ENCODE measurements around the gene SLC17A5.

GRCh38 chr6:73614802-73615201 is 39.0 kb downstream of the SLC17A5 start:
- TF ChIP-seq, protein P1, sequence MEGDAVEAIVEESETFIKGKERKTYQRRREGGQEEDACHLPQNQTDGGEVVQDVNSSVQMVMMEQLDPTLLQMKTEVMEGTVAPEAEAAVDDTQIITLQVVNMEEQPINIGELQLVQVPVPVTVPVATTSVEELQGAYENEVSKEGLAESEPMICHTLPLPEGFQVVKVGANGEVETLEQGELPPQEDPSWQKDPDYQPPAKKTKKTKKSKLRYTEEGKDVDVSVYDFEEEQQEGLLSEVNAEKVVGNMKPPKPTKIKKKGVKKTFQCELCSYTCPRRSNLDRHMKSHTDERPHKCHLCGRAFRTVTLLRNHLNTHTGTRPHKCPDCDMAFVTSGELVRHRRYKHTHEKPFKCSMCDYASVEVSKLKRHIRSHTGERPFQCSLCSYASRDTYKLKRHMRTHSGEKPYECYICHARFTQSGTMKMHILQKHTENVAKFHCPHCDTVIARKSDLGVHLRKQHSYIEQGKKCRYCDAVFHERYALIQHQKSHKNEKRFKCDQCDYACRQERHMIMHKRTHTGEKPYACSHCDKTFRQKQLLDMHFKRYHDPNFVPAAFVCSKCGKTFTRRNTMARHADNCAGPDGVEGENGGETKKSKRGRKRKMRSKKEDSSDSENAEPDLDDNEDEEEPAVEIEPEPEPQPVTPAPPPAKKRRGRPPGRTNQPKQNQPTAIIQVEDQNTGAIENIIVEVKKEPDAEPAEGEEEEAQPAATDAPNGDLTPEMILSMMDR (conservative IDR thresholded peaks at IDR 0.05; ENCODE audit: low read length): no peak
- TF ChIP-seq EZH2phosphoT487 (IDR thresholded peaks at IDR 0.05; ENCODE audit: borderline replicate concordance, low read depth, low read length): no peak
